ENCODE results near the gene CAST. TPM values are rescaled to one million over a fixed set of nuclear protein-coding genes. Genes with fewer than 3 reads are reported as not detected.

CAST gene
- total and polyA plus RNA-seq, 2 donors (not counting 1 experiment from before 2014, with no cell fraction given), result 41.0 to 231 TPM

DNA sequence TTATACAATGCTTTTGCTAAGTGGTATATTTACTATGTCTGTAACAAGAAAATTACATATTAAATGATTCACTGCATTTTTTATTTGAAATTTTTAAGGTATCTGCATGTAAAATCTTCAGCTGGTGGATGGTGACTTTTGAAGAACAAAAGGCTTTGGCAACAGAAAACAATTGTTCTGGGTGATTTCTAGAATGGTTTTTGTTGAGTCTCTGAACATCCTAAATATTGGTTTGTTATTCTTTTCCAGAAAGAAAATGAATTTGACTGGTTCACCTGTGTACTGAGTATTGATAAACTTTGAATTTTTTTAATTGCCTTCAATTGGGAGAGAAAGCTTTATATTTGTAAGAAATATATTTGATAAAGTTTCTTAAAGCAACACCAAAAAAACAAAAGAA lies 110.4 kb downstream of the CAST start:
- TF ChIP-seq EZH2 (IDR thresholded peaks at IDR 0.05; ENCODE audit: borderline replicate concordance, insufficient read depth, low read depth, low read length, poor library complexity, severe bottlenecking), result no peak
- TF ChIP-seq, protein P1, sequence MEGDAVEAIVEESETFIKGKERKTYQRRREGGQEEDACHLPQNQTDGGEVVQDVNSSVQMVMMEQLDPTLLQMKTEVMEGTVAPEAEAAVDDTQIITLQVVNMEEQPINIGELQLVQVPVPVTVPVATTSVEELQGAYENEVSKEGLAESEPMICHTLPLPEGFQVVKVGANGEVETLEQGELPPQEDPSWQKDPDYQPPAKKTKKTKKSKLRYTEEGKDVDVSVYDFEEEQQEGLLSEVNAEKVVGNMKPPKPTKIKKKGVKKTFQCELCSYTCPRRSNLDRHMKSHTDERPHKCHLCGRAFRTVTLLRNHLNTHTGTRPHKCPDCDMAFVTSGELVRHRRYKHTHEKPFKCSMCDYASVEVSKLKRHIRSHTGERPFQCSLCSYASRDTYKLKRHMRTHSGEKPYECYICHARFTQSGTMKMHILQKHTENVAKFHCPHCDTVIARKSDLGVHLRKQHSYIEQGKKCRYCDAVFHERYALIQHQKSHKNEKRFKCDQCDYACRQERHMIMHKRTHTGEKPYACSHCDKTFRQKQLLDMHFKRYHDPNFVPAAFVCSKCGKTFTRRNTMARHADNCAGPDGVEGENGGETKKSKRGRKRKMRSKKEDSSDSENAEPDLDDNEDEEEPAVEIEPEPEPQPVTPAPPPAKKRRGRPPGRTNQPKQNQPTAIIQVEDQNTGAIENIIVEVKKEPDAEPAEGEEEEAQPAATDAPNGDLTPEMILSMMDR (IDR thresholded peaks at IDR 0.05), result no peak
- Histone ChIP-seq H3K27me3 (replicated peaks in 1 of 4; ENCODE audit: control extremely low read depth in 1 of 4, control insufficient read depth in 3 of 4, insufficient read depth in 4 of 4, low read length in 3 of 4) (no peaks in the 10 kb centered on the region), H3K36me3 (replicated peaks in 1 of 2; ENCODE audit: control extremely low read depth in 1 of 2, control insufficient read depth in 1 of 2, extremely low read depth in 1 of 2, insufficient read depth in 2 of 2, low read length in 1 of 2) (peaks cover 7 to 93% of the 10 kb centered on the region in 2 experiments), H3K4me1 (ENCODE audit: control insufficient read depth in 2 of 2, insufficient read depth in 2 of 2, low read length in 2 of 2) (no peaks in the 10 kb centered on the region), H3K4me2 (replicated peaks; ENCODE audit: low read depth, low read length, poor library complexity, severe bottlenecking) (no peak overlapping the region), H2AFZ (ENCODE audit: insufficient read depth, low read depth, low read length, poor library complexity, severe bottlenecking) (no peak overlapping the region), H4K20me1 (ENCODE audit: control insufficient read depth, insufficient read depth, low read length, poor library complexity, severe bottlenecking) (peaks cover 7% of the 10 kb centered on the region), H3K9ac (ENCODE audit: low read length) (no peak overlapping the region), H3K79me2 (ENCODE audit: control insufficient read depth, insufficient read depth, low read length) (no peaks in the 10 kb centered on the region), H3K4me3 (ENCODE audit: control extremely low read depth in 1 of 5, extremely low read depth in 1 of 5, insufficient read depth in 1 of 5, low read depth in 2 of 5, low read length in 4 of 5) (no peak overlapping the region), H3K27ac (ENCODE audit: low read length in 2 of 2) (peak overlapping the region in 1 of 2 donors; percentile 15), H3K9me3 (ENCODE audit: control extremely low read depth in 1 of 3, control insufficient read depth in 2 of 3, insufficient read depth in 1 of 3, low read length in 2 of 3) (no peaks in the 10 kb centered on the region)
- CTCF ChIA-PET, result no interaction called here
- Mint-ChIP-seq H3K4me3 (no peak overlapping the region), H3K9me3 (ENCODE audit: insufficient read depth) (no peaks in the 10 kb centered on the region), H3K4me1 (no peaks in the 10 kb centered on the region), H3K27ac (no peak overlapping the region), H3K27me3 (no peaks in the 10 kb centered on the region)
- intact Hi-C loops (cut with micrococcal nuclease), result no loop called here
- no peak for ATAC-seq (ENCODE audit: low read depth)
- POLR2A ChIA-PET, result no interaction called here
- no peak for DNase-seq

DNA sequence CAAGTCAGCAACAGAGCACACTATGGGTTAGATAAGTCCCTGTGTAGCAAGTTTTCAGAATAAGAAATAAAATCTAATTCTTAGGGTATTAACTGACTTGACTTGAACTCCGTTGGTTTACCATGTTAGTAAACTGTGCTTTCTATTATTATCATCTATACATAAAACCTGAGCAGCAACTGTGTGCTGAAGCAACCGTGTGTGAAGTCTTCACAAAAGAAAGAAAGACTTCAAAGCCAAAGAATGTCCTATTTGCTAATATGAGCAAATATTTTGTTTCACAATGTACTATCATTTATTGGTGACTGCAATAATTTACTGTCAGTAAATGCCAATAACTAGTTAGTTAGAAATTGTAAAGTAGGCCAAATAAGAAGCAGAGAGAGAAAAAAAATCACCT lies 112.9 kb downstream of the CAST start:
- no peaks in the 10 kb centered on the region for H3K27me3 ChIP-seq (replicated peaks in 1 of 4; ENCODE audit: control extremely low read depth in 1 of 4, control insufficient read depth in 3 of 4, insufficient read depth in 4 of 4, low read length in 3 of 4)
- intact Hi-C loops (cut with micrococcal nuclease), result no loop called here
- Mint-ChIP-seq H3K27me3 (no peaks in the 10 kb centered on the region), H3K9me3 (ENCODE audit: insufficient read depth) (no peaks in the 10 kb centered on the region), H3K4me1 (no peaks in the 10 kb centered on the region), H3K27ac (peak overlapping the region; percentile 10), H3K4me3 (no peak overlapping the region)
- H3K4me3 ChIP-seq (ENCODE audit: control extremely low read depth in 1 of 5, extremely low read depth in 1 of 5, insufficient read depth in 1 of 5, low read depth in 2 of 5, low read length in 4 of 5), result no peak overlapping the region
- no peak for ATAC-seq (ENCODE audit: low read depth)
- no peaks in the 10 kb centered on the region for H3K9me3 ChIP-seq (ENCODE audit: control extremely low read depth in 1 of 3, control insufficient read depth in 2 of 3, insufficient read depth in 1 of 3, low read length in 2 of 3)
- ChIA-PET CTCF (interaction anchor here (2.2 kb wide), 1 partner anchor 387 kb away, joined by 6 read pairs; no protein-coding TSS in a partner anchor), POLR2A (no interaction called here)
- no peak overlapping the region for H2AFZ ChIP-seq (ENCODE audit: insufficient read depth, low read depth, low read length, poor library complexity, severe bottlenecking)
- peaks cover 7 to 92% of the 10 kb centered on the region in 2 experiments for H3K36me3 ChIP-seq (replicated peaks in 1 of 2; ENCODE audit: control extremely low read depth in 1 of 2, control insufficient read depth in 1 of 2, extremely low read depth in 1 of 2, insufficient read depth in 2 of 2, low read length in 1 of 2)
- TF ChIP-seq, protein P1 (IDR thresholded peaks at IDR 0.05), result no peak
- TF ChIP-seq EZH2 (IDR thresholded peaks at IDR 0.05; ENCODE audit: borderline replicate concordance, insufficient read depth, low read depth, low read length, poor library complexity, severe bottlenecking), result no peak
- no peak overlapping the region for H3K9ac ChIP-seq (ENCODE audit: low read length)
- no peak overlapping the region for H3K27ac ChIP-seq (ENCODE audit: low read length in 2 of 2)
- WGBS (ENCODE audit: insufficient coverage), result no CpG with 5 or more reads among the region's 2 CpGs
- no peaks in the 10 kb centered on the region for H3K79me2 ChIP-seq (ENCODE audit: control insufficient read depth, insufficient read depth, low read length)
- no peak overlapping the region for H3K4me2 ChIP-seq (replicated peaks; ENCODE audit: low read depth, low read length, poor library complexity, severe bottlenecking)
- DNase-seq, result no peak
- peaks cover 6% of the 10 kb centered on the region for H4K20me1 ChIP-seq (ENCODE audit: control insufficient read depth, insufficient read depth, low read length, poor library complexity, severe bottlenecking)
- no peaks in the 10 kb centered on the region for H3K4me1 ChIP-seq (ENCODE audit: control insufficient read depth in 2 of 2, insufficient read depth in 2 of 2, low read length in 2 of 2)
